GM23338 (cell line): ENCODE data around the gene ILF2. TPM values are rescaled to one million over a fixed set of nuclear protein-coding genes. Genes with fewer than 3 reads are reported as not detected.

Source experiments
- ATAC-seq: fragments of 200-7000 bp; cut with Tn5 transposase; 3 replicates; pipeline ENCODE4 v1.9.1; 2020
- DNase-seq: peaks from one replicate; pipeline ENCODE4 v3.0.0-alpha.2; 2015; ENCODE audit warnings: low spot score
- H2AFZ ChIP-seq: fragments of 200-600 bp; sonication (generic); 2 replicates; pipeline ENCODE4 v1.8.0; 2016; ENCODE audit warnings: antibody characterized with exemption, mild to moderate bottlenecking, moderate library complexity
- H3F3A ChIP-seq: fragments of 200-600 bp; sonication (generic); replicated peaks from 2 replicates; pipeline ENCODE4 v1.8.0; 2017; ENCODE audit warnings: antibody characterized with exemption, mixed run types, low read depth
- H3K27ac ChIP-seq: fragments of 200-600 bp; sonication (generic); 2 replicates; pipeline ENCODE4 v1.6.1; 2016; ENCODE audit warnings: low read depth
- H3K27me3 ChIP-seq: fragments of 200-600 bp; sonication (generic); 2 replicates; pipeline ENCODE4 v1.8.0; 2016; ENCODE audit warnings: mild to moderate bottlenecking, mixed run types, moderate library complexity; ENCODE audit not compliant: insufficient read depth
- H3K36me3 ChIP-seq: fragments of 200-600 bp; sonication (generic); 2 replicates; pipeline ENCODE4 v1.8.0; 2016; ENCODE audit warnings: mild to moderate bottlenecking; ENCODE audit not compliant: insufficient read depth
- H3K4me1 ChIP-seq: fragments of 200-600 bp; sonication (generic); 2 replicates; pipeline ENCODE4 v1.8.0; 2016; ENCODE audit warnings: mild to moderate bottlenecking, moderate library complexity; ENCODE audit not compliant: insufficient read depth
- H3K4me2 ChIP-seq: fragments of 200-600 bp; sonication (generic); 2 replicates; pipeline ENCODE4 v1.7.1; 2017; ENCODE audit warnings: mixed run types
- H3K4me3 ChIP-seq: fragments of 200-600 bp; sonication (generic); 2 replicates; pipeline ENCODE4 v1.6.1; 2016; ENCODE audit warnings: mixed run types
- H3K79me2 ChIP-seq: fragments of 200-600 bp; sonication (generic); replicated peaks from 2 replicates; pipeline ENCODE4 v1.8.0; 2017; ENCODE audit warnings: mild to moderate bottlenecking; ENCODE audit not compliant: insufficient read depth
- H3K9me2 ChIP-seq: fragments of 200-600 bp; sonication (generic); 2 replicates; pipeline ENCODE4 v1.8.0; 2017; ENCODE audit not compliant: insufficient read depth
- H4K20me1 ChIP-seq: fragments of 200-600 bp; sonication (generic); replicated peaks from 2 replicates; pipeline ENCODE4 v1.8.0; 2017; ENCODE audit warnings: mild to moderate bottlenecking; ENCODE audit not compliant: insufficient read depth
- H3K27ac Mint-ChIP-seq: 2 replicates; pipeline ENCODE4 v1.8.0; 2020; ENCODE audit warnings: inconsistent platforms, mild to moderate bottlenecking, moderate library complexity, mixed read lengths
- H3K27me3 Mint-ChIP-seq: 3 replicates; pipeline ENCODE4 v1.8.0; 2022; ENCODE audit warnings: low read depth, mild to moderate bottlenecking, moderate library complexity, mixed read lengths, inconsistent platforms; ENCODE audit not compliant: insufficient read depth, poor library complexity
- H3K36me3 Mint-ChIP-seq: 3 replicates; pipeline ENCODE4 v1.8.0; 2021; ENCODE audit warnings: low read depth, mild to moderate bottlenecking, inconsistent platforms, moderate library complexity, mixed read lengths
- H3K4me1 Mint-ChIP-seq: 3 replicates; pipeline ENCODE4 v1.8.0; 2020; ENCODE audit warnings: mild to moderate bottlenecking, inconsistent platforms, mixed read lengths
- H3K4me3 Mint-ChIP-seq: 3 replicates; pipeline ENCODE4 v1.8.0; 2021; ENCODE audit warnings: moderate library complexity, mild to moderate bottlenecking, inconsistent platforms, mixed read lengths
- H3K9me3 Mint-ChIP-seq: 3 replicates; pipeline ENCODE4 v1.8.0; 2020; ENCODE audit warnings: moderate library complexity, mild to moderate bottlenecking, inconsistent platforms, mixed read lengths
- CREB1 ChIP-seq: fragments of 250-450 bp; sonication (Bioruptor Pico); IDR thresholded peaks from 2 replicates; pipeline ENCODE4 v1.5.0; 2020; ENCODE audit warnings: low read depth, mild to moderate bottlenecking, moderate library complexity
- CTCF ChIP-seq, 2 experiments: fragments of 200-600 bp in 1 of 2; sonication (generic) in 1 of 2; conservative IDR thresholded peaks; 2 replicates each; pipeline versions ENCODE4 v1.5.1 to v1.6.1; 2016 to 2017; ENCODE audit warnings: antibody characterized with exemption in 2 of 2, low read depth in 2 of 2, mild to moderate bottlenecking in 2 of 2, moderate library complexity in 1 of 2
- EZH2 ChIP-seq: fragments of 200-600 bp; sonication (generic); IDR thresholded peaks from one replicate; pipeline ENCODE4 v1.8.0; 2017; ENCODE audit warnings: antibody characterized with exemption, mild to moderate bottlenecking, low read depth; ENCODE audit not compliant: unreplicated experiment
- POLR2AphosphoS5 ChIP-seq: IDR thresholded peaks from 2 replicates; pipeline ENCODE4 v1.6.1; 2016; ENCODE audit warnings: antibody characterized with exemption, low read depth
- REST ChIP-seq: IDR thresholded peaks from one replicate; pipeline ENCODE4 v1.6.1; 2018; ENCODE audit warnings: antibody characterized with exemption; ENCODE audit not compliant: unreplicated experiment
- STAT1 ChIP-seq: IDR thresholded peaks from one replicate; pipeline ENCODE4 v1.6.1; 2016; ENCODE audit warnings: antibody characterized with exemption; ENCODE audit not compliant: unreplicated experiment
- ZNF331 ChIP-seq: fragments of 250-450 bp; sonication (Bioruptor Pico); IDR thresholded peaks from 2 replicates; pipeline ENCODE4 v1.5.0; 2020; ENCODE audit warnings: low read depth, mild to moderate bottlenecking, moderate library complexity
- ZNF462 ChIP-seq: fragments of 250-450 bp; sonication (Bioruptor Pico); IDR thresholded peaks from 2 replicates; pipeline ENCODE4 v1.5.0; 2020; ENCODE audit warnings: mild to moderate bottlenecking, moderate library complexity
- polyA plus RNA-seq: library from polyadenylated mRNA; unstranded; fragments of >200 nt; fragmentation: Nextera tagmentation; extraction: Ambion mirVana; gene quantifications from 2 replicates; pipeline ENCODE4 v1.2.1, GENCODE V29; 2016
- total RNA-seq: library from RNA; depleted of rRNA; stranded (reverse); fragments of >200 nt; shearing (Covaris generic); gene quantifications from 2 replicates; pipeline ENCODE4 v1.2.3, GENCODE V29; 2014

Gene ILF2
- total and polyA plus RNA-seq, 2 experiments from 2014 or later = 214 to 337 TPM

- H3K27ac ChIP-seq = peak overlapping the region; percentile 45; the same call in 1 of the 2 replicates
- H4K20me1 ChIP-seq = peaks cover 18% of the 10 kb centered on the region
- H3K4me2 ChIP-seq = no peak overlapping the region
- DNase-seq (peak; percentile 26), ATAC-seq (no peak)
- H3K4me1 ChIP-seq = peaks cover 8% of the 10 kb centered on the region
- no peaks in the 10 kb centered on the region for H3K27me3 ChIP-seq
- peaks cover 62% of the 10 kb centered on the region for H3K36me3 Mint-ChIP-seq
- H3K9me3 Mint-ChIP-seq = no peaks in the 10 kb centered on the region; the same call in 2 of the 3 replicates
- TF ChIP-seq CTCF (conservative IDR thresholded peaks at IDR 0.05; ENCODE audit: low read depth in 2 of 2) = no peak
- peak; percentile 38; the same call in 1 of the 2 replicates for TF ChIP-seq POLR2AphosphoS5
- H3K27me3 Mint-ChIP-seq = peaks cover 6% of the 10 kb centered on the region
- H3K79me2 ChIP-seq = peaks cover 13% of the 10 kb centered on the region
- no peaks in the 10 kb centered on the region for H3K9me2 ChIP-seq
- peaks cover 51% of the 10 kb centered on the region for H3K36me3 ChIP-seq
- no peak overlapping the region for H3K4me3 ChIP-seq
- H3K4me1 Mint-ChIP-seq = peaks cover 7% of the 10 kb centered on the region
- no peak overlapping the region for H3K27ac Mint-ChIP-seq
- H3K4me3 Mint-ChIP-seq = no peak overlapping the region
- no peak overlapping the region for H2AFZ ChIP-seq
- peaks cover 59% of the 10 kb centered on the region for H3F3A ChIP-seq
Observed at GRCh38 chr1:153661111-153661708, 9.6 kb downstream of the ILF2 start.

GRCh38 chr1:153659656-153660055 is 11.1 kb downstream of the ILF2 start:
- Histone ChIP-seq H3K27me3 (no peaks in the 10 kb centered on the region), H3K4me1 (peaks cover 8% of the 10 kb centered on the region), H3K9me2 (no peaks in the 10 kb centered on the region), H3K79me2 (peaks cover 13% of the 10 kb centered on the region), H2AFZ (no peak overlapping the region), H3F3A (peaks cover 43% of the 10 kb centered on the region), H3K36me3 (peaks cover 36% of the 10 kb centered on the region), H3K4me3 (peak overlapping the region; percentile 88), H4K20me1 (peaks cover 11% of the 10 kb centered on the region), H3K4me2 (peak overlapping the region; percentile 86), H3K27ac (0 out of 2 replicates have a peak overlapping the region, but pooled peaks have one; percentile 23)
- no peaks in the 10 kb centered on the region for H3K9me3 Mint-ChIP-seq
- H3K27ac Mint-ChIP-seq = no peak overlapping the region
- H3K4me1 Mint-ChIP-seq = peaks cover 7% of the 10 kb centered on the region
- H3K27me3 Mint-ChIP-seq = peaks cover 8% of the 10 kb centered on the region
- peaks cover 47% of the 10 kb centered on the region for H3K36me3 Mint-ChIP-seq
- ATAC-seq (no peak), DNase-seq (no peak)
- H3K4me3 Mint-ChIP-seq = peak overlapping the region; percentile 93
- TF ChIP-seq EZH2 = no peak
- TF ChIP-seq STAT1 = no peak
- no peak for TF ChIP-seq REST
- TF ChIP-seq ZNF331 (CRISPR knock-in tag) = no peak
- TF ChIP-seq ZNF462 (CRISPR knock-in tag) = no peak
- no peak for TF ChIP-seq CREB1 (CRISPR knock-in tag)
